MM.1S (cell line): ENCODE results near the gene ZFP91.

Source experiments
- EZH2 ChIP-seq: fragments of 300-600 bp; sonication (generic); optimal IDR thresholded peaks from 2 replicates; pipeline ENCODE3; 2017; ENCODE audit warnings: low read depth, mild to moderate bottlenecking, antibody characterized with exemption, low read length, mixed read lengths
- TF ChIP-seq, protein P1 (sequence below): fragments of 300-600 bp; sonication (generic); IDR thresholded peaks from 2 replicates; pipeline ENCODE4 v1.5.1; 2016; ENCODE audit warnings: antibody characterized with exemption, low read length, mixed read lengths

- TF ChIP-seq, protein P1, sequence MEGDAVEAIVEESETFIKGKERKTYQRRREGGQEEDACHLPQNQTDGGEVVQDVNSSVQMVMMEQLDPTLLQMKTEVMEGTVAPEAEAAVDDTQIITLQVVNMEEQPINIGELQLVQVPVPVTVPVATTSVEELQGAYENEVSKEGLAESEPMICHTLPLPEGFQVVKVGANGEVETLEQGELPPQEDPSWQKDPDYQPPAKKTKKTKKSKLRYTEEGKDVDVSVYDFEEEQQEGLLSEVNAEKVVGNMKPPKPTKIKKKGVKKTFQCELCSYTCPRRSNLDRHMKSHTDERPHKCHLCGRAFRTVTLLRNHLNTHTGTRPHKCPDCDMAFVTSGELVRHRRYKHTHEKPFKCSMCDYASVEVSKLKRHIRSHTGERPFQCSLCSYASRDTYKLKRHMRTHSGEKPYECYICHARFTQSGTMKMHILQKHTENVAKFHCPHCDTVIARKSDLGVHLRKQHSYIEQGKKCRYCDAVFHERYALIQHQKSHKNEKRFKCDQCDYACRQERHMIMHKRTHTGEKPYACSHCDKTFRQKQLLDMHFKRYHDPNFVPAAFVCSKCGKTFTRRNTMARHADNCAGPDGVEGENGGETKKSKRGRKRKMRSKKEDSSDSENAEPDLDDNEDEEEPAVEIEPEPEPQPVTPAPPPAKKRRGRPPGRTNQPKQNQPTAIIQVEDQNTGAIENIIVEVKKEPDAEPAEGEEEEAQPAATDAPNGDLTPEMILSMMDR, result no peak
- no peak for TF ChIP-seq EZH2
Observed at GRCh38 chr11:58564231-58564630, 14.6 kb upstream of the ZFP91 start.
